Neural cell (in vitro differentiated cells): Measurements from ENCODE around the gene PGAM4.

Source experiments
- EP300 ChIP-seq: fragments of 450-650 bp; conservative IDR thresholded peaks from 2 replicates; pipeline ENCODE4 v1.6.1; 2014; ENCODE audit warnings: antibody characterized with exemption, mild to moderate bottlenecking, moderate library complexity; ENCODE audit not compliant: poor library complexity, severe bottlenecking
- EZH2 ChIP-seq: fragments of 200-600, 300-800 bp; shearing (Covaris generic), sonication (generic); IDR thresholded peaks from 2 replicates; pipeline ENCODE4 v1.6.1; 2014; ENCODE audit warnings: antibody characterized with exemption, low read length, borderline replicate concordance, mild to moderate bottlenecking; ENCODE audit not compliant: insufficient read depth, poor library complexity, severe bottlenecking
- MXI1 ChIP-seq: fragments of 450-650 bp; conservative IDR thresholded peaks from 2 replicates; pipeline ENCODE4 v1.6.1; 2014; ENCODE audit warnings: antibody characterized with exemption, mild to moderate bottlenecking; ENCODE audit not compliant: poor library complexity, severe bottlenecking
- POLR2AphosphoS5 ChIP-seq: IDR thresholded peaks from 2 replicates; pipeline ENCODE4 v1.6.1; 2012
- TAF1 ChIP-seq: IDR thresholded peaks from 2 replicates; pipeline ENCODE4 v1.6.1; 2012; ENCODE audit warnings: low read depth
- TF ChIP-seq, protein P1 (sequence below): fragments of 450-650 bp; IDR thresholded peaks from 2 replicates; pipeline ENCODE4 v1.5.1; 2014; ENCODE audit warnings: antibody characterized with exemption, mild to moderate bottlenecking, moderate library complexity; ENCODE audit not compliant: poor library complexity, severe bottlenecking

DNA sequence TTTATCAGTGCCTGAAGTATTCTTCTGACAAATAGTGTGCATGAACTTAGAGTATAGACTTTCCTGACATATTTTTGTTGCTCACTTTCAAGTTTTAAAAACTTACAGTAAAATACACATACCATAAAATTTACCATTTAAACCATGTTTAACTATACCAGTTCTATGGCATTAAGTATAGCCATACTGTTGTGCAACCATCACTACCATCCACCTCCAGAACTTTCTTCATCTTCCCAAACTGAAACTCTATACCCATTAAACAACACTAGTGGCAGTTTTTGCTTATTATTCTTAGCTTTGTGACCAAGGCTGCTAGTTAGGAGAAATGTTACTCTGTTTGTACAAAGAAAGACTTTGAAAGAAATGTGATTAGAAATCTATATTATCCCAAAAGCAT lies 33.1 kb downstream of the PGAM4 start:
- TF ChIP-seq TAF1 (no peak), EZH2 (no peak), MXI1 (no peak), EP300 (no peak), POLR2AphosphoS5 (no peak)
- TF ChIP-seq, protein P1, sequence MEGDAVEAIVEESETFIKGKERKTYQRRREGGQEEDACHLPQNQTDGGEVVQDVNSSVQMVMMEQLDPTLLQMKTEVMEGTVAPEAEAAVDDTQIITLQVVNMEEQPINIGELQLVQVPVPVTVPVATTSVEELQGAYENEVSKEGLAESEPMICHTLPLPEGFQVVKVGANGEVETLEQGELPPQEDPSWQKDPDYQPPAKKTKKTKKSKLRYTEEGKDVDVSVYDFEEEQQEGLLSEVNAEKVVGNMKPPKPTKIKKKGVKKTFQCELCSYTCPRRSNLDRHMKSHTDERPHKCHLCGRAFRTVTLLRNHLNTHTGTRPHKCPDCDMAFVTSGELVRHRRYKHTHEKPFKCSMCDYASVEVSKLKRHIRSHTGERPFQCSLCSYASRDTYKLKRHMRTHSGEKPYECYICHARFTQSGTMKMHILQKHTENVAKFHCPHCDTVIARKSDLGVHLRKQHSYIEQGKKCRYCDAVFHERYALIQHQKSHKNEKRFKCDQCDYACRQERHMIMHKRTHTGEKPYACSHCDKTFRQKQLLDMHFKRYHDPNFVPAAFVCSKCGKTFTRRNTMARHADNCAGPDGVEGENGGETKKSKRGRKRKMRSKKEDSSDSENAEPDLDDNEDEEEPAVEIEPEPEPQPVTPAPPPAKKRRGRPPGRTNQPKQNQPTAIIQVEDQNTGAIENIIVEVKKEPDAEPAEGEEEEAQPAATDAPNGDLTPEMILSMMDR: no peak
